ENCODE measurements around the gene GPD2. TPM values are rescaled to one million over a fixed set of nuclear protein-coding genes. Genes with fewer than 3 reads are reported as not detected.

The GPD2 gene
- total RNA-seq, 2 donors from 2014 or later: 20.0 to 24.9 TPM

Other genes starting within 250 kb of the GPD2 start
- gene NR4A2, start 103.7 kb upstream of the GPD2 start, total RNA-seq: 10 to 100 TPM; 27.5 to 36.1 TPM